ENCODE data around the gene BMAL1. TPM values are rescaled to one million over a fixed set of nuclear protein-coding genes. Genes with fewer than 3 reads are reported as not detected.

BMAL1 gene
- total RNA-seq, 2 experiments from 2014 or later: 21.5 to 22.7 TPM

- ChIA-PET CTCF (interaction anchor here (0.8 to 2.5 kb wide), 5 partner anchors 9 to 84 kb away, joined by 3 to 14 read pairs (median 4); no protein-coding TSS in a partner anchor), POLR2A (interaction anchor here (0.5 kb wide), 1 partner anchor 45 kb away, joined by 3 read pairs; no protein-coding TSS in a partner anchor)
- Mint-ChIP-seq H3K4me3 (no peak overlapping the region), H3K27ac (no peak overlapping the region), H3K9me3 (no peaks in the 10 kb centered on the region), H3K4me1 (ENCODE audit: low read depth) (peaks cover 3% of the 10 kb centered on the region), H3K36me3 (ENCODE audit: low read depth) (no peaks in the 10 kb centered on the region), H3K27me3 (peaks cover 2% of the 10 kb centered on the region)
- ATAC-seq (no peak), DNase-seq (no peak)
- no peak for TF ChIP-seq CTCF (IDR thresholded peaks at IDR 0.05)
- intact Hi-C loops (cut with micrococcal nuclease): no loop called here
These were observed 17.2 kb upstream of the BMAL1 start for GRCh38 chr11:13260201-13260962.

GRCh38 chr11:13260963-13261588, 16.5 kb upstream of the BMAL1 start:
- POLR2A ChIA-PET: interaction anchor here (0.5 kb wide), 1 partner anchor 44 kb away, joined by 3 read pairs; no protein-coding TSS in a partner anchor
- no peak for ATAC-seq
- no peaks in the 10 kb centered on the region for H3K36me3 Mint-ChIP-seq (ENCODE audit: low read depth)
- no peak for TF ChIP-seq CTCF (IDR thresholded peaks at IDR 0.05)
- peaks cover 3% of the 10 kb centered on the region for H3K4me1 Mint-ChIP-seq (ENCODE audit: low read depth)
- no peak overlapping the region for H3K4me3 Mint-ChIP-seq
- CTCF ChIA-PET: interaction anchor here (0.9 to 3.4 kb wide), 6 partner anchors 9 to 83 kb away, joined by 3 to 20 read pairs (median 4); no protein-coding TSS in a partner anchor
- no peak overlapping the region for H3K27ac Mint-ChIP-seq
- intact Hi-C loops (cut with micrococcal nuclease): no loop called here
- H3K9me3 Mint-ChIP-seq: no peaks in the 10 kb centered on the region
- H3K27me3 Mint-ChIP-seq: peaks cover 2% of the 10 kb centered on the region
- no peak for DNase-seq

GRCh38 chr11:13261591-13262061, 16.0 kb upstream of the BMAL1 start:
- peaks cover 2% of the 10 kb centered on the region for H3K27me3 Mint-ChIP-seq
- ATAC-seq (no peak), DNase-seq (no peak)
- no peak overlapping the region for H3K27ac Mint-ChIP-seq
- POLR2A ChIA-PET: no interaction called here
- intact Hi-C loops (cut with micrococcal nuclease): no loop called here
- CTCF ChIA-PET: interaction anchor here (0.9 to 3.4 kb wide), 7 partner anchors 8 to 83 kb away, joined by 3 to 20 read pairs (median 4); no protein-coding TSS in a partner anchor
- H3K9me3 Mint-ChIP-seq: no peaks in the 10 kb centered on the region
- no peak overlapping the region for H3K4me3 Mint-ChIP-seq
- H3K4me1 Mint-ChIP-seq (ENCODE audit: low read depth): peaks cover 3% of the 10 kb centered on the region
- no peaks in the 10 kb centered on the region for H3K36me3 Mint-ChIP-seq (ENCODE audit: low read depth)
- no peak for TF ChIP-seq CTCF (IDR thresholded peaks at IDR 0.05)

GRCh38 chr11:13262096-13262495, 15.5 kb upstream of the BMAL1 start:
- H3K4me3 Mint-ChIP-seq: no peak overlapping the region
- CTCF ChIA-PET: interaction anchor here (0.9 to 3.4 kb wide), 4 partner anchors 10 to 73 kb away, joined by 3 to 20 read pairs (median 4); no protein-coding TSS in a partner anchor
- H3K4me1 Mint-ChIP-seq (ENCODE audit: low read depth): peaks cover 3% of the 10 kb centered on the region
- ATAC-seq (no peak), DNase-seq (no peak)
- intact Hi-C loops (cut with micrococcal nuclease): no loop called here
- no peak for TF ChIP-seq CTCF (IDR thresholded peaks at IDR 0.05)
- H3K27me3 Mint-ChIP-seq: peaks cover 2% of the 10 kb centered on the region
- POLR2A ChIA-PET: no interaction called here
- H3K36me3 Mint-ChIP-seq (ENCODE audit: low read depth): no peaks in the 10 kb centered on the region
- H3K9me3 Mint-ChIP-seq: no peaks in the 10 kb centered on the region
- H3K27ac Mint-ChIP-seq: no peak overlapping the region
